ENCODE data around the gene TIMM13.
"Not testable (repeated sequence)": the region's sequence is repeated elsewhere in the genome, so short reads cannot be mapped to it uniquely, and the experiment has no call there.

TIMM13 gene

GRCh38 chr19:2469915-2470200, 42.5 kb upstream of the TIMM13 start:
- not testable (repeated sequence) for H3K9me3 ChIP-seq (ENCODE audit: control extremely low read depth in 1 of 5, control insufficient read depth in 4 of 5, insufficient read depth in 2 of 5, low read depth in 1 of 5, low read length in 4 of 5)
- CTCF ChIA-PET = interaction anchor here (0.9 to 1.5 kb wide), 5 partner anchors 8 to 166 kb away, joined by 3 to 5 read pairs (median 4); partner anchors contain the start of gene LMNB2
- 94% methylated on average over 8 of the region's 8 CpGs for WGBS (ENCODE audit: insufficient coverage)

GRCh38 chr19:2469102-2469914, 41.9 kb upstream of the TIMM13 start:
- CTCF ChIA-PET = interaction anchor here (0.7 to 1.5 kb wide), 8 partner anchors 8 to 167 kb away, joined by 3 to 6 read pairs (median 4); partner anchors contain the start of gene LMNB2
- H3K27me3 ChIP-seq (replicated peaks in 2 of 5; ENCODE audit: control insufficient read depth in 4 of 5, insufficient read depth in 5 of 5, low read length in 4 of 5) = no peaks in the 10 kb centered on the region
- 30% methylated on average over 19 of the region's 23 CpGs for WGBS (ENCODE audit: insufficient coverage)
- H3K4me3 ChIP-seq (ENCODE audit: control insufficient read depth in 1 of 7, extremely low read depth in 1 of 7, insufficient read depth in 4 of 7, low read depth in 2 of 7, low read length in 6 of 7) = peak overlapping the region in 2 of 7 experiments; percentile 7 to 14
- H3K4me1 ChIP-seq (ENCODE audit: control extremely low read depth in 1 of 4, control insufficient read depth in 4 of 4, insufficient read depth in 4 of 4, low read length in 3 of 4) = peaks cover 0 to 16% (median 14%) of the 10 kb centered on the region in 4 experiments
- POLR2A ChIA-PET = interaction anchor here (0.6 to 0.7 kb wide), 2 partner anchors 10 to 147 kb away, joined by 3 read pairs; no protein-coding TSS in a partner anchor
- DNase-seq = peak in 2 of 3 donors; percentile 73 to 75
- H3K9me3 ChIP-seq (ENCODE audit: control extremely low read depth in 1 of 5, control insufficient read depth in 4 of 5, insufficient read depth in 2 of 5, low read depth in 1 of 5, low read length in 4 of 5) = no peaks in the 10 kb centered on the region
- H3K36me3 ChIP-seq (ENCODE audit: control insufficient read depth in 4 of 4, insufficient read depth in 4 of 4, low read length in 3 of 4) = no peaks in the 10 kb centered on the region
- no peak overlapping the region for H3K27ac ChIP-seq (ENCODE audit: insufficient read depth in 1 of 2, low read depth in 1 of 2, low read length in 2 of 2, poor library complexity in 1 of 2, severe bottlenecking in 2 of 2)

More at GRCh38 chr19:2469915-2470200, 42.5 kb upstream of the TIMM13 start:
- H3K4me3 ChIP-seq (ENCODE audit: control insufficient read depth in 1 of 7, extremely low read depth in 1 of 7, insufficient read depth in 4 of 7, low read depth in 2 of 7, low read length in 6 of 7); H3K27ac ChIP-seq (ENCODE audit: insufficient read depth in 1 of 2, low read depth in 1 of 2, low read length in 2 of 2, poor library complexity in 1 of 2, severe bottlenecking in 2 of 2); H3K27me3 ChIP-seq (replicated peaks in 2 of 5; ENCODE audit: control insufficient read depth in 4 of 5, insufficient read depth in 5 of 5, low read length in 4 of 5); DNase-seq; H3K36me3 ChIP-seq (ENCODE audit: control insufficient read depth in 4 of 4, insufficient read depth in 4 of 4, low read length in 3 of 4): not testable (repeated sequence)
- H3K4me1 ChIP-seq (ENCODE audit: control extremely low read depth in 1 of 4, control insufficient read depth in 4 of 4, insufficient read depth in 4 of 4, low read length in 3 of 4) = peaks cover 0 to 21% (median 17%) of the 10 kb centered on the region in 4 experiments
- POLR2A ChIA-PET = interaction anchor here (0.7 kb wide), 1 partner anchor 147 kb away, joined by 3 read pairs; no protein-coding TSS in a partner anchor

- Histone ChIP-seq H3K9me3 (ENCODE audit: control extremely low read depth in 1 of 5, control insufficient read depth in 4 of 5, insufficient read depth in 2 of 5, low read depth in 1 of 5, low read length in 4 of 5) (no peaks in the 10 kb centered on the region), H3K4me1 (ENCODE audit: control extremely low read depth in 1 of 4, control insufficient read depth in 4 of 4, insufficient read depth in 4 of 4, low read length in 3 of 4) (peaks cover 0 to 14% (median 13%) of the 10 kb centered on the region in 4 experiments), H3K4me3 (ENCODE audit: control insufficient read depth in 1 of 7, extremely low read depth in 1 of 7, insufficient read depth in 4 of 7, low read depth in 2 of 7, low read length in 6 of 7) (no peak overlapping the region), H3K27me3 (replicated peaks in 2 of 5; ENCODE audit: control insufficient read depth in 4 of 5, insufficient read depth in 5 of 5, low read length in 4 of 5) (no peaks in the 10 kb centered on the region), H3K36me3 (ENCODE audit: control insufficient read depth in 4 of 4, insufficient read depth in 4 of 4, low read length in 3 of 4) (no peaks in the 10 kb centered on the region), H3K27ac (ENCODE audit: insufficient read depth in 1 of 2, low read depth in 1 of 2, low read length in 2 of 2, poor library complexity in 1 of 2, severe bottlenecking in 2 of 2) (no peak overlapping the region)
- ChIA-PET CTCF (interaction anchor here (1.1 to 1.5 kb wide), 3 partner anchors 11 to 141 kb away, joined by 3 to 6 read pairs (median 5); partner anchors contain the start of gene LMNB2), POLR2A (no interaction called here)
- DNase-seq = no peak
- 86% methylated on average over 9 of the region's 12 CpGs for WGBS (ENCODE audit: insufficient coverage)
Measured at GRCh38 chr19:2468596-2468995, 41.2 kb upstream of the TIMM13 start.

- H3K4me1 ChIP-seq (ENCODE audit: control extremely low read depth in 1 of 4, control insufficient read depth in 4 of 4, insufficient read depth in 4 of 4, low read length in 3 of 4) = peaks cover 0 to 23% (median 13%) of the 10 kb centered on the region in 4 experiments
- H3K4me3 ChIP-seq (ENCODE audit: control insufficient read depth in 1 of 7, extremely low read depth in 1 of 7, insufficient read depth in 4 of 7, low read depth in 2 of 7, low read length in 6 of 7) = no peak overlapping the region
- POLR2A ChIA-PET = no interaction called here
- H3K27me3 ChIP-seq (replicated peaks in 2 of 5; ENCODE audit: control insufficient read depth in 4 of 5, insufficient read depth in 5 of 5, low read length in 4 of 5) = no peaks in the 10 kb centered on the region
- WGBS (ENCODE audit: insufficient coverage) = 86% methylated on average over 3 of the region's 5 CpGs
- no peaks in the 10 kb centered on the region for H3K9me3 ChIP-seq (ENCODE audit: control extremely low read depth in 1 of 5, control insufficient read depth in 4 of 5, insufficient read depth in 2 of 5, low read depth in 1 of 5, low read length in 4 of 5)
- no peak overlapping the region for H3K27ac ChIP-seq (ENCODE audit: insufficient read depth in 1 of 2, low read depth in 1 of 2, low read length in 2 of 2, poor library complexity in 1 of 2, severe bottlenecking in 2 of 2)
- H3K36me3 ChIP-seq (ENCODE audit: control insufficient read depth in 4 of 4, insufficient read depth in 4 of 4, low read length in 3 of 4) = no peaks in the 10 kb centered on the region
- CTCF ChIA-PET = no interaction called here
- no peak for DNase-seq
Measured at GRCh38 chr19:2464389-2464788, 37.0 kb upstream of the TIMM13 start.

- POLR2A ChIA-PET; H3K4me3 ChIP-seq (ENCODE audit: control insufficient read depth in 1 of 7, extremely low read depth in 1 of 7, insufficient read depth in 4 of 7, low read depth in 2 of 7, low read length in 6 of 7); DNase-seq; H3K27ac ChIP-seq (ENCODE audit: insufficient read depth in 1 of 2, low read depth in 1 of 2, low read length in 2 of 2, poor library complexity in 1 of 2, severe bottlenecking in 2 of 2); CTCF ChIA-PET; H3K36me3 ChIP-seq (ENCODE audit: control insufficient read depth in 4 of 4, insufficient read depth in 4 of 4, low read length in 3 of 4); H3K27me3 ChIP-seq (replicated peaks in 2 of 5; ENCODE audit: control insufficient read depth in 4 of 5, insufficient read depth in 5 of 5, low read length in 4 of 5); H3K9me3 ChIP-seq (ENCODE audit: control extremely low read depth in 1 of 5, control insufficient read depth in 4 of 5, insufficient read depth in 2 of 5, low read depth in 1 of 5, low read length in 4 of 5): not testable (repeated sequence)
- H3K4me1 ChIP-seq (ENCODE audit: control extremely low read depth in 1 of 4, control insufficient read depth in 4 of 4, insufficient read depth in 4 of 4, low read length in 3 of 4) = peaks cover 0 to 18% (median 8%) of the 10 kb centered on the region in 4 experiments
- WGBS (ENCODE audit: insufficient coverage) = 100% methylated on average over 2 of the region's 5 CpGs
Measured at GRCh38 chr19:2463694-2464093, 36.3 kb upstream of the TIMM13 start.

- CTCF ChIA-PET = no interaction called here
- Histone ChIP-seq H3K27me3 (replicated peaks in 2 of 5; ENCODE audit: control insufficient read depth in 4 of 5, insufficient read depth in 5 of 5, low read length in 4 of 5) (no peaks in the 10 kb centered on the region), H3K4me1 (ENCODE audit: control extremely low read depth in 1 of 4, control insufficient read depth in 4 of 4, insufficient read depth in 4 of 4, low read length in 3 of 4) (peaks cover 0 to 18% (median 8%) of the 10 kb centered on the region in 4 experiments), H3K9me3 (ENCODE audit: control extremely low read depth in 1 of 5, control insufficient read depth in 4 of 5, insufficient read depth in 2 of 5, low read depth in 1 of 5, low read length in 4 of 5) (no peaks in the 10 kb centered on the region), H3K27ac (ENCODE audit: insufficient read depth in 1 of 2, low read depth in 1 of 2, low read length in 2 of 2, poor library complexity in 1 of 2, severe bottlenecking in 2 of 2) (no peak overlapping the region), H3K36me3 (ENCODE audit: control insufficient read depth in 4 of 4, insufficient read depth in 4 of 4, low read length in 3 of 4) (no peaks in the 10 kb centered on the region), H3K4me3 (ENCODE audit: control insufficient read depth in 1 of 7, extremely low read depth in 1 of 7, insufficient read depth in 4 of 7, low read depth in 2 of 7, low read length in 6 of 7) (peak overlapping the region in 5 of 7 experiments; percentile 64 to 87 (median 75))
- 37% methylated on average over 35 of the region's 46 CpGs for WGBS (ENCODE audit: insufficient coverage)
- DNase-seq = no peak
- POLR2A ChIA-PET = interaction anchor here (0.7 kb wide), 1 partner anchor 297 kb away, joined by 6 read pairs; no protein-coding TSS in a partner anchor
Measured at GRCh38 chr19:2462635-2463421, 35.4 kb upstream of the TIMM13 start.
